ENCODE data around the gene PRKN. TPM values are rescaled to one million over a fixed set of nuclear protein-coding genes. Genes with fewer than 3 reads are reported as not detected.
"Not testable (repeated sequence)": the region's sequence is repeated elsewhere in the genome, so short reads cannot be mapped to it uniquely, and the experiment has no call there.

Gene PRKN
- total RNA-seq, 1 experiment from 2014 or later: not detected

- Histone ChIP-seq H3K4me3 (no peak overlapping the region), H3K27ac (no peak overlapping the region), H3K4me1 (replicated peaks; ENCODE audit: insufficient read depth) (no peaks in the 10 kb centered on the region), H3K79me2 (ENCODE audit: low read depth) (no peaks in the 10 kb centered on the region), H3F3A (ENCODE audit: insufficient read depth, low read depth) (no peaks in the 10 kb centered on the region), H3K36me3 (ENCODE audit: low read depth) (no peaks in the 10 kb centered on the region), H2AFZ (no peak overlapping the region), H3K9me3 (ENCODE audit: insufficient read depth, low read depth) (no peaks in the 10 kb centered on the region), H4K20me1 (ENCODE audit: insufficient read depth) (no peaks in the 10 kb centered on the region), H3K27me3 (ENCODE audit: insufficient read depth, low read depth) (peaks cover 7% of the 10 kb centered on the region; the same call in 1 of the 2 replicates), H3K4me2 (no peak overlapping the region), H3K9me2 (ENCODE audit: insufficient read depth) (no peaks in the 10 kb centered on the region)
- ChIA-PET CTCF (no interaction called here), POLR2A (ENCODE audit: unreplicated experiment) (no interaction called here)
- intact Hi-C loops (cut with micrococcal nuclease; ENCODE audit: unreplicated experiment): no loop called here
- BruUV-seq (replicated peaks): no TSS peak
- no peak for DNase-seq
- TF ChIP-seq, protein P1, sequence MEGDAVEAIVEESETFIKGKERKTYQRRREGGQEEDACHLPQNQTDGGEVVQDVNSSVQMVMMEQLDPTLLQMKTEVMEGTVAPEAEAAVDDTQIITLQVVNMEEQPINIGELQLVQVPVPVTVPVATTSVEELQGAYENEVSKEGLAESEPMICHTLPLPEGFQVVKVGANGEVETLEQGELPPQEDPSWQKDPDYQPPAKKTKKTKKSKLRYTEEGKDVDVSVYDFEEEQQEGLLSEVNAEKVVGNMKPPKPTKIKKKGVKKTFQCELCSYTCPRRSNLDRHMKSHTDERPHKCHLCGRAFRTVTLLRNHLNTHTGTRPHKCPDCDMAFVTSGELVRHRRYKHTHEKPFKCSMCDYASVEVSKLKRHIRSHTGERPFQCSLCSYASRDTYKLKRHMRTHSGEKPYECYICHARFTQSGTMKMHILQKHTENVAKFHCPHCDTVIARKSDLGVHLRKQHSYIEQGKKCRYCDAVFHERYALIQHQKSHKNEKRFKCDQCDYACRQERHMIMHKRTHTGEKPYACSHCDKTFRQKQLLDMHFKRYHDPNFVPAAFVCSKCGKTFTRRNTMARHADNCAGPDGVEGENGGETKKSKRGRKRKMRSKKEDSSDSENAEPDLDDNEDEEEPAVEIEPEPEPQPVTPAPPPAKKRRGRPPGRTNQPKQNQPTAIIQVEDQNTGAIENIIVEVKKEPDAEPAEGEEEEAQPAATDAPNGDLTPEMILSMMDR (conservative IDR thresholded peaks at IDR 0.05): no peak
- TF ChIP-seq EZH2 (IDR thresholded peaks at IDR 0.05; ENCODE audit: low read depth): no peak
These were observed 857.2 kb downstream of the PRKN start for GRCh38 chr6:161870236-161870901.

DNA sequence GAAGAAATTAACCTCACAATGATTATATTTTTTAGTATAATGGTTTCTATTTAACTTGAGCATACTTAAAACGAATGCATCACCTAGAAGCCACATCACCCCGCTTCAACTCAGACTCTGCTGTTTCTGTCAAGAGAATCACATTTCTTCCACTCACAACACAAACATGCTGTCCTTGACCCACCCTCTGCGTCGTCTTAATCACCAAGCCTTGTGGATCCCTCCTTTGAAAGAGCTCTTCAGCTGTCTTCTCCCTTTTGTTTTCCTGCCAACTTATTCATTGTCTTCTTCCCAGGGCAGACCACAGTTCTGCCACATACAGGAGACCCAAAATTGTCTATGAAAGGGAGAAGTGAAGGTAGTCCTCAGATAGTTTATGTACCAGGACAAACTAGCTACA lies 858.1 kb downstream of the PRKN start:
- H3K79me2 ChIP-seq (ENCODE audit: low read depth): no peaks in the 10 kb centered on the region
- H3K27ac ChIP-seq: no peak overlapping the region
- no peaks in the 10 kb centered on the region for H3F3A ChIP-seq (ENCODE audit: insufficient read depth, low read depth)
- intact Hi-C loops (cut with micrococcal nuclease; ENCODE audit: unreplicated experiment): no loop called here
- H3K4me3 ChIP-seq: no peak overlapping the region
- ChIA-PET POLR2A (ENCODE audit: unreplicated experiment) (no interaction called here), CTCF (no interaction called here)
- H4K20me1 ChIP-seq (ENCODE audit: insufficient read depth): no peaks in the 10 kb centered on the region
- no peak for DNase-seq
- H3K4me2 ChIP-seq: no peak overlapping the region
- H2AFZ ChIP-seq: no peak overlapping the region
- H3K36me3 ChIP-seq (ENCODE audit: low read depth): no peaks in the 10 kb centered on the region
- no TSS peak for BruUV-seq (replicated peaks)
- peaks cover 7% of the 10 kb centered on the region; the same call in 1 of the 2 replicates for H3K27me3 ChIP-seq (ENCODE audit: insufficient read depth, low read depth)
- H3K4me1 ChIP-seq (replicated peaks; ENCODE audit: insufficient read depth): no peaks in the 10 kb centered on the region
- no peak for TF ChIP-seq EZH2 (IDR thresholded peaks at IDR 0.05; ENCODE audit: low read depth)
- TF ChIP-seq, protein P1 (conservative IDR thresholded peaks at IDR 0.05): no peak
- no peaks in the 10 kb centered on the region for H3K9me3 ChIP-seq (ENCODE audit: insufficient read depth, low read depth)
- H3K9me2 ChIP-seq (ENCODE audit: insufficient read depth): no peaks in the 10 kb centered on the region

- Histone ChIP-seq H3F3A (ENCODE audit: insufficient read depth, low read depth) (no peaks in the 10 kb centered on the region), H3K9me3 (ENCODE audit: insufficient read depth, low read depth) (no peaks in the 10 kb centered on the region), H3K27me3 (ENCODE audit: insufficient read depth, low read depth) (peaks cover 4% of the 10 kb centered on the region; the same call in 1 of the 2 replicates), H2AFZ (no peak overlapping the region), H3K4me1 (replicated peaks; ENCODE audit: insufficient read depth) (no peaks in the 10 kb centered on the region), H3K79me2 (ENCODE audit: low read depth) (no peaks in the 10 kb centered on the region), H3K4me3 (no peak overlapping the region), H3K36me3 (ENCODE audit: low read depth) (no peaks in the 10 kb centered on the region), H3K4me2 (no peak overlapping the region), H3K27ac (no peak overlapping the region), H4K20me1 (ENCODE audit: insufficient read depth) (no peaks in the 10 kb centered on the region), H3K9me2 (ENCODE audit: insufficient read depth) (no peaks in the 10 kb centered on the region)
- BruUV-seq (replicated peaks): no TSS peak
- no peak for DNase-seq
- CTCF ChIA-PET: no interaction called here
- TF ChIP-seq, protein P1 (conservative IDR thresholded peaks at IDR 0.05): no peak
- TF ChIP-seq EZH2 (IDR thresholded peaks at IDR 0.05; ENCODE audit: low read depth): no peak
- POLR2A ChIA-PET (ENCODE audit: unreplicated experiment): no interaction called here
- intact Hi-C loops (cut with micrococcal nuclease; ENCODE audit: unreplicated experiment): no loop called here
These were observed 861.0 kb downstream of the PRKN start for GRCh38 chr6:161866570-161866969.

GRCh38 chr6:161861061-161861460 lies 866.5 kb downstream of the PRKN start:
- H3K4me2 ChIP-seq; H3K4me1 ChIP-seq (replicated peaks; ENCODE audit: insufficient read depth); H3K79me2 ChIP-seq (ENCODE audit: low read depth); H3F3A ChIP-seq (ENCODE audit: insufficient read depth, low read depth); CTCF ChIA-PET; H3K4me3 ChIP-seq; H3K9me2 ChIP-seq (ENCODE audit: insufficient read depth); BruUV-seq (replicated peaks); intact Hi-C loops (cut with micrococcal nuclease; ENCODE audit: unreplicated experiment); H4K20me1 ChIP-seq (ENCODE audit: insufficient read depth); H3K27ac ChIP-seq; H3K9me3 ChIP-seq (ENCODE audit: insufficient read depth, low read depth); POLR2A ChIA-PET (ENCODE audit: unreplicated experiment); H3K27me3 ChIP-seq (ENCODE audit: insufficient read depth, low read depth); DNase-seq; H2AFZ ChIP-seq; H3K36me3 ChIP-seq (ENCODE audit: low read depth): not testable (repeated sequence)
